A549 (cell line): Measurements from ENCODE around the gene LACTB. TPM values are rescaled to one million over a fixed set of nuclear protein-coding genes. Genes with fewer than 3 reads are reported as not detected.

Experiments
- ATAC-seq, 2 experiments: fragments of 200-7000 bp in 1 of 2; fragments of >200 bp in 1 of 2; cut with Nextera tagmentation in 1 of 2; cut with Tn5 transposase in 1 of 2; 3 replicates each; pipeline versions ENCODE4 v1.8.0 to v1.9.1; 2018 to 2020; ENCODE audit warnings: mild to moderate bottlenecking in 1 of 2, moderate library complexity in 1 of 2
- CTCF ChIA-PET: fragments of 300-600 bp; sonication (Branson Sonifier 250); formaldehyde crosslinking; extraction: SDS; loops from one replicate; lab custom pipeline; 2021; ENCODE audit warnings: antibody characterized with exemption, inconsistent platforms; lab: Yijun Ruan, JAX
- POLR2A ChIA-PET: fragments of 350-600 bp; formaldehyde crosslinking; extraction: SDS; loops from one replicate; lab custom pipeline; 2021; ENCODE audit warnings: antibody characterized with exemption, inconsistent platforms; lab: Yijun Ruan, JAX
- DNase-seq, 2 experiments: peaks; one replicate each; pipeline versions ENCODE4 v3.0.0 to v3.0.0-alpha.2; 2011 to 2016; ENCODE audit warnings: low read depth in 1 of 2, low spot score in 1 of 2
- FAIRE-seq: peaks from 2 replicates; lab custom pipeline; 2011; peaks lifted over from hg19 to GRCh38; lab: Jason Lieb, UNC
- H3K27ac ChIP-seq, 2 experiments: fragments of >200 bp; sonication (Bioruptor Twin); formaldehyde crosslinking; 3 replicates each; pipeline ENCODE4 v1.5.1; 2016 to 2017
- H3K4me1 ChIP-seq: fragments of >200 bp; sonication (Bioruptor Twin); formaldehyde crosslinking; 3 replicates; pipeline ENCODE4 v1.6.1; 2016
- H3K4me2 ChIP-seq: fragments of >200 bp; sonication (Bioruptor Twin); formaldehyde crosslinking; 3 replicates; pipeline ENCODE4 v1.6.1; 2016
- H3K4me3 ChIP-seq: fragments of >200 bp; sonication (Bioruptor Twin); formaldehyde crosslinking; 3 replicates; pipeline ENCODE4 v1.5.1; 2016
- H3K9me3 ChIP-seq: fragments of >200 bp; sonication (Bioruptor Twin); formaldehyde crosslinking; 3 replicates; pipeline ENCODE4 v1.6.1; 2016
- CBX8 ChIP-seq: fragments of 200-600 bp; sonication (generic); IDR thresholded peaks from 2 replicates; pipeline ENCODE4 v1.6.1; 2016
- CHD2 ChIP-seq: fragments of 150-350 bp; IDR thresholded peaks from 2 replicates; pipeline ENCODE4 v1.6.1; 2014; ENCODE audit warnings: low read length; ENCODE audit not compliant: partially characterized antibody
- CHD4 ChIP-seq: fragments of 200-600 bp; sonication (generic); IDR thresholded peaks from 2 replicates; pipeline ENCODE4 v1.6.1; 2016; ENCODE audit warnings: antibody characterized with exemption, mild to moderate bottlenecking, borderline replicate concordance
- ESRRA ChIP-seq: fragments of 150-350 bp; IDR thresholded peaks from 2 replicates; pipeline ENCODE4 v1.6.1; 2014; ENCODE audit warnings: mild to moderate bottlenecking, low read length, borderline replicate concordance
- HEYL ChIP-seq: fragments of 250-450 bp; sonication (Bioruptor Pico); IDR thresholded peaks from 2 replicates; pipeline ENCODE4 v1.8.0; 2021; ENCODE audit warnings: mild to moderate bottlenecking, moderate library complexity
- HMGXB4 ChIP-seq: fragments of 250-450 bp; sonication (Bioruptor Pico); IDR thresholded peaks from 2 replicates; pipeline ENCODE4 v1.5.0; 2021; ENCODE audit warnings: mild to moderate bottlenecking, moderate library complexity, borderline replicate concordance
- HOXA7 ChIP-seq: fragments of 250-450 bp; sonication (Bioruptor Pico); IDR thresholded peaks from 2 replicates; pipeline ENCODE4 v1.5.0; 2020; ENCODE audit warnings: mild to moderate bottlenecking, moderate library complexity
- HOXB5 ChIP-seq: fragments of 250-450 bp; sonication (Bioruptor Pico); IDR thresholded peaks from 2 replicates; pipeline ENCODE4 v1.5.0; 2020; ENCODE audit warnings: mild to moderate bottlenecking, moderate library complexity
- JUN ChIP-seq, 2 experiments: fragments of >200 bp; sonication (Bioruptor Twin); formaldehyde crosslinking; IDR thresholded peaks; 2 replicates in 1 of 2; 3 replicates in 1 of 2; pipeline ENCODE4 v1.6.1; 2016 to 2017
- MAFK ChIP-seq: fragments of 450-650 bp; IDR thresholded peaks from 2 replicates; pipeline ENCODE4 v1.6.1; 2014; ENCODE audit not compliant: partially characterized antibody
- MAZ ChIP-seq: fragments of 150-350 bp; IDR thresholded peaks from 2 replicates; pipeline ENCODE4 v1.6.1; 2014; ENCODE audit warnings: antibody characterized with exemption, low read depth, low read length, borderline replicate concordance
- MYC ChIP-seq: IDR thresholded peaks from 2 replicates; pipeline ENCODE4 v1.6.1; 2012; ENCODE audit warnings: mild to moderate bottlenecking, inconsistent platforms, low read length, improper control_type of control experiment, borderline replicate concordance
- PHF8 ChIP-seq: fragments of 200-600 bp; sonication (generic); IDR thresholded peaks from 2 replicates; pipeline ENCODE4 v1.6.1; 2016; ENCODE audit warnings: low read depth, mild to moderate bottlenecking, antibody characterized with exemption, moderate library complexity, borderline replicate concordance
- POLR2AphosphoS2 ChIP-seq: conservative IDR thresholded peaks from 2 replicates; pipeline ENCODE4 v1.6.1; 2012; ENCODE audit warnings: low read length, improper control_type of control experiment, inconsistent platforms
- RAD21 ChIP-seq, 2 experiments: fragments of >200 bp in 1 of 2; sonication (Bioruptor Twin) in 1 of 2; formaldehyde crosslinking in 1 of 2; IDR thresholded peaks in 1 of 2; conservative IDR thresholded peaks in 1 of 2; 2 replicates in 1 of 2; 3 replicates in 1 of 2; pipeline ENCODE4 v1.6.1; 2012 to 2018; ENCODE audit warnings: inconsistent platforms in 1 of 2
- RARB ChIP-seq: fragments of 250-450 bp; sonication (Bioruptor Pico); IDR thresholded peaks from 2 replicates; pipeline ENCODE4 v1.8.0; 2021; ENCODE audit warnings: mild to moderate bottlenecking, moderate library complexity
- SMC3 ChIP-seq: fragments of >200 bp; sonication (Bioruptor Twin); formaldehyde crosslinking; IDR thresholded peaks from 3 replicates; pipeline ENCODE4 v1.6.1; 2018; ENCODE audit warnings: inconsistent platforms
- TFCP2L1 ChIP-seq: fragments of 250-450 bp; sonication (Bioruptor Pico); IDR thresholded peaks from 2 replicates; pipeline ENCODE4 v1.5.0; 2021; ENCODE audit warnings: mild to moderate bottlenecking
- USF2 ChIP-seq: fragments of 450-650 bp; IDR thresholded peaks from 2 replicates; pipeline ENCODE4 v1.6.1; 2014; ENCODE audit warnings: antibody characterized with exemption
- ZC3H11A ChIP-seq: fragments of 450-650 bp; IDR thresholded peaks from 2 replicates; pipeline ENCODE4 v1.6.1; 2014; ENCODE audit warnings: antibody characterized with exemption, mild to moderate bottlenecking
- ZSCAN20 ChIP-seq: fragments of 250-450 bp; sonication (Bioruptor Pico); IDR thresholded peaks from 2 replicates; pipeline ENCODE4 v1.8.0; 2022; ENCODE audit warnings: mild to moderate bottlenecking, moderate library complexity
- WGBS: methylation state at CpG from one replicate; pipeline ENCODE4 v1.1.6; 2017; ENCODE audit errors: missing lambda C conversion rate; 5-methylcytosine and 5-hydroxymethylcytosine counted together
- polyA plus RNA-seq, 4 experiments: library from polyadenylated mRNA; depleted of rRNA in 3 of 4; stranded (reverse); fragments of >200 nt; fragmentation: RNase III in 1 of 4; extraction: RNeasy Plus Mini Kit Qiagen cat#74134 plus additional on column Dnase treatment in 1 of 4; gene quantifications; 2 replicates in 3 of 4; 3 replicates in 1 of 4; pipeline ENCODE4 v1.2.3, GENCODE V29; 2011 to 2017
- TF ChIP-seq, protein P1 (sequence below): IDR thresholded peaks from 2 replicates; pipeline ENCODE4 v1.6.1; 2012
- TF ChIP-seq, protein P2 (sequence below): fragments of >200 bp; sonication (Bioruptor Twin); formaldehyde crosslinking; IDR thresholded peaks from 2 replicates; pipeline ENCODE4 v1.6.1; 2016
- TF ChIP-seq, protein P3 (sequence below): fragments of >200 bp; sonication (Bioruptor Twin); formaldehyde crosslinking; IDR thresholded peaks from 3 replicates; pipeline ENCODE4 v1.5.1; 2016

The LACTB gene
- polyA plus RNA-seq, 2 of the 4 experiments (the other 2 are of a cell fraction) = 56.5 to 59.6 TPM

DNA sequence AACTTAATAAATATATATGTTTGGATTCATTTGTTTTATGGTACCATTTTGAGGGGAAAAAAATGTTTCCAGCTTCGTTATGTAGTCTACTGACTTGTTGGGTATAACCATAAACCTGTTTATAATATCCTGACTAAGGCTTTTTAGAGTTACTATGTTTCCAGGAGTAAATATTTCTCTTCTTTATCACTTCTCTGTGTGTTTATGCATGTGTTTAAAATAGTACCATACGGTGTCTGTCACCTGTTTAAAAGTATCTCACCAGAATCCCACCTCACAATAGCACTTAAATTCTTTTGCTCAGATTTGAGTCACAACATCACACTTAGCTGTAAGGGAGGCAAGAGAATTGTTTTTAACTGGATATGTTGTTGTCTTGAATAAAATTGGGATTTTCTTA is 15.1 kb downstream of the LACTB start:
- H3K4me1 ChIP-seq = peaks cover 40% of the 10 kb centered on the region
- 0 out of 6 replicates have a peak overlapping the region, but pooled peaks of 1 of the 2 experiments have one; percentile 2 for H3K27ac ChIP-seq
- ATAC-seq (no peak), DNase-seq (no peak), FAIRE-seq (no peak)
- H3K9me3 ChIP-seq = no peaks in the 10 kb centered on the region
- ChIA-PET CTCF (interaction anchor here (0.7 to 4.8 kb wide), 7 partner anchors 8 to 89 kb away, joined by 3 to 24 read pairs (median 4); no protein-coding TSS in a partner anchor), POLR2A (interaction anchor here (1.2 to 3.9 kb wide), 3 partner anchors 14 to 20 kb away, joined by 3 to 18 read pairs (median 4); partner anchors contain the start of gene RPS27L)
- WGBS = 82% methylated on average over 2 of the region's 2 CpGs
- TF ChIP-seq CBX8 = no peak
- TF ChIP-seq MAFK = peak; percentile 14
- H3K4me2 ChIP-seq = no peak overlapping the region
- H3K4me3 ChIP-seq = no peak overlapping the region

- H3K4me3 ChIP-seq = no peak overlapping the region
- H3K27ac ChIP-seq = no peak overlapping the region
- FAIRE-seq (peak; percentile 72), DNase-seq (no peak), ATAC-seq (no peak)
- ChIA-PET CTCF (no interaction called here), POLR2A (no interaction called here)
- H3K4me1 ChIP-seq = peaks cover 13% of the 10 kb centered on the region; the same call in 2 of the 3 replicates
- H3K9me3 ChIP-seq = no peaks in the 10 kb centered on the region
- no peak overlapping the region for H3K4me2 ChIP-seq
- 86% methylated on average over 2 of the region's 2 CpGs for WGBS
- no peak for TF ChIP-seq HOXB5 (CRISPR knock-in tag)
- TF ChIP-seq, protein P1, sequence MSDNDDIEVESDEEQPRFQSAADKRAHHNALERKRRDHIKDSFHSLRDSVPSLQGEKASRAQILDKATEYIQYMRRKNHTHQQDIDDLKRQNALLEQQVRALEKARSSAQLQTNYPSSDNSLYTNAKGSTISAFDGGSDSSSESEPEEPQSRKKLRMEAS = no peak
- no peak for TF ChIP-seq ZSCAN20 (CRISPR knock-in tag)
- TF ChIP-seq MYC = no peak
- TF ChIP-seq MAFK = no peak
- no peak for TF ChIP-seq CHD4
- TF ChIP-seq HOXA7 (CRISPR knock-in tag) = no peak
Measured at GRCh38 chr15:63140936-63141335, 19.3 kb downstream of the LACTB start.

DNA sequence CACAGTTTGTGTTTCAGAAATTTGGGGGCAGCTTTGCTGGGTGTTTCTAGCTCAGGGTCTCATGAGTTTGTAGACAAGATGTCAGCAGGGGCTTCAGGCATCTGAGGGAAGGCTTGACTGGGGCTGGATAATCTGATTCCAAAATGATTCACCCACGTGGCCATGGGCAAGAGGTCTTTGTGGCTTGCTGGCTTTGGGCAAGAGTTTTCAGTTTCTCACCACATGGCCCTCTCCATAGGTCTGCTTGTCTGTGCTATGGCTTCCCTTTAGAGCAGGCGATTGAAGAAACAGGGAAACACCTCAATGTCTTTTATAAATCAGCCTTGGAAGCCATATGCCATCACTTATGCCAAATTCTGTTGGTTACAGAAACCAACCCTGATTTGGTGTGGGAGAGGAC is 23.8 kb downstream of the LACTB start:
- no peak for DNase-seq
- H3K27ac ChIP-seq = no peak overlapping the region
- no peaks in the 10 kb centered on the region for H3K9me3 ChIP-seq
- FAIRE-seq = no peak
- H3K4me3 ChIP-seq = no peak overlapping the region
- TF ChIP-seq CHD4 = no peak
- no peak for TF ChIP-seq ZC3H11A
- TF ChIP-seq CHD2 = no peak
- TF ChIP-seq JUN (IDR thresholded peaks at IDR 0.05) = 0 out of 5 replicates have a peak, but pooled peaks of 1 of the 2 experiments have one; percentile 23
- no peak for TF ChIP-seq MYC
- 79% methylated on average over 2 of the region's 2 CpGs for WGBS
- CTCF ChIA-PET = interaction anchor here (1.5 kb wide), 1 partner anchor 143 kb away, joined by 5 read pairs; no protein-coding TSS in a partner anchor
- POLR2A ChIA-PET = interaction anchor here (0.5 to 3.0 kb wide), 2 partner anchors 11 to 104 kb away, joined by 3 to 20 read pairs; partner anchors contain the start of gene RPS27L
- H3K4me1 ChIP-seq = peaks cover 8% of the 10 kb centered on the region
- no peak overlapping the region for H3K4me2 ChIP-seq
- ATAC-seq = no peak

DNA sequence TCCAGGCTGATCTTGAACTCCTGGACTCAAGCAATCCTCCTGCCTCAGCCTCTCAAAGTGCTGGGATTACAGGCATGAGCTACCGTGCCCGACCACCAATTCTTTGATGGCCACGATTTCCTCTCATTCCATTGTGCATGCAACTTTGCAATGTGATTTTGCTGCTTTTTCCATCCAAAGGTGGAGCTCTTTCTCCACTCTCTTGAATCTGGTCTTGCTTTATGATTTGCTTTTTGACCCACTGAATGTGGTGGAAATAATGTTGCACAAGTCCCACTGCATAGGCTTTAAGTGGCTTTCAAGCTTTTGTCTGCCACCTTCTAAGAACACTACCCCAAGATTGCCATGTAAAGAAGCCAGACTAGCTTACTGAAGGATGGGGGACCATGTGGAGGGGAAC is 25.0 kb downstream of the LACTB start:
- no peak for FAIRE-seq
- TF ChIP-seq SMC3 (peak; percentile 30; the same call in 1 of the 3 replicates), MAZ (no peak), HEYL (CRISPR knock-in tag) (no peak), PHF8 (no peak), POLR2AphosphoS2 (no peak), USF2 (no peak), ESRRA (no peak), TFCP2L1 (CRISPR knock-in tag) (no peak), HOXA7 (CRISPR knock-in tag) (0 out of 2 replicates have a peak, but pooled peaks have one; percentile 45), HMGXB4 (CRISPR knock-in tag) (no peak), RARB (CRISPR knock-in tag) (no peak), RAD21 (conservative IDR thresholded peaks at IDR 0.05 in 1 of 2, IDR thresholded peaks at IDR 0.05 in 1 of 2) (peak; percentile 48 to 50)
- TF ChIP-seq, protein P2, sequence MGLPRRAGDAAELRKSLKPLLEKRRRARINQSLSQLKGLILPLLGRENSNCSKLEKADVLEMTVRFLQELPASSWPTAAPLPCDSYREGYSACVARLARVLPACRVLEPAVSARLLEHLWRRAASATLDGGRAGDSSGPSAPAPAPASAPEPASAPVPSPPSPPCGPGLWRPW = no peak
- TF ChIP-seq, protein P3, sequence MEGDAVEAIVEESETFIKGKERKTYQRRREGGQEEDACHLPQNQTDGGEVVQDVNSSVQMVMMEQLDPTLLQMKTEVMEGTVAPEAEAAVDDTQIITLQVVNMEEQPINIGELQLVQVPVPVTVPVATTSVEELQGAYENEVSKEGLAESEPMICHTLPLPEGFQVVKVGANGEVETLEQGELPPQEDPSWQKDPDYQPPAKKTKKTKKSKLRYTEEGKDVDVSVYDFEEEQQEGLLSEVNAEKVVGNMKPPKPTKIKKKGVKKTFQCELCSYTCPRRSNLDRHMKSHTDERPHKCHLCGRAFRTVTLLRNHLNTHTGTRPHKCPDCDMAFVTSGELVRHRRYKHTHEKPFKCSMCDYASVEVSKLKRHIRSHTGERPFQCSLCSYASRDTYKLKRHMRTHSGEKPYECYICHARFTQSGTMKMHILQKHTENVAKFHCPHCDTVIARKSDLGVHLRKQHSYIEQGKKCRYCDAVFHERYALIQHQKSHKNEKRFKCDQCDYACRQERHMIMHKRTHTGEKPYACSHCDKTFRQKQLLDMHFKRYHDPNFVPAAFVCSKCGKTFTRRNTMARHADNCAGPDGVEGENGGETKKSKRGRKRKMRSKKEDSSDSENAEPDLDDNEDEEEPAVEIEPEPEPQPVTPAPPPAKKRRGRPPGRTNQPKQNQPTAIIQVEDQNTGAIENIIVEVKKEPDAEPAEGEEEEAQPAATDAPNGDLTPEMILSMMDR = peak; percentile 34; the same call in 2 of the 3 replicates

More for the DNA sequence above, 25.0 kb downstream of the LACTB start:
- peak overlapping the region in 1 of 2 experiments; percentile 40; a peak in 3 of 6 replicates for H3K27ac ChIP-seq
- H3K4me2 ChIP-seq = no peak overlapping the region
- H3K4me3 ChIP-seq = no peak overlapping the region
- ATAC-seq = peak; percentile 51; a peak in 5 of 6 replicates
- ChIA-PET CTCF (interaction anchor here (0.5 to 3.7 kb wide), 16 partner anchors 9 to 259 kb away, joined by 3 to 24 read pairs (median 4); partner anchors contain the start of gene APH1B), POLR2A (interaction anchor here (0.6 to 3.0 kb wide), 6 partner anchors 8 to 359 kb away, joined by 3 to 20 read pairs (median 4); partner anchors contain the start of genes APH1B and RPS27L)
- H3K9me3 ChIP-seq = no peaks in the 10 kb centered on the region
- 83% methylated on average over 3 of the region's 3 CpGs for WGBS
- H3K4me1 ChIP-seq = peaks cover 16% of the 10 kb centered on the region
- peak in 1 of 2 experiments; percentile 41 for DNase-seq
